HG02571 (cell line): Measurements from ENCODE around the gene C10orf143.

Experiments used
- ATAC-seq: cut with Tn5 transposase; IDR thresholded peaks from one replicate; pipeline ENCODE4 v1.9.1; 2021; ENCODE audit warnings: mild to moderate bottlenecking, moderate library complexity; ENCODE audit not compliant: unreplicated experiment

C10orf143 gene

GRCh38 chr10:130017631-130018022 is 93.0 kb downstream of the C10orf143 start:
- no peak for ATAC-seq

- ATAC-seq, result no peak
Observed at GRCh38 chr10:130016993-130017630, 93.5 kb downstream of the C10orf143 start.

GRCh38 chr10:130016095-130016494 is 94.5 kb downstream of the C10orf143 start:
- ATAC-seq, result no peak

DNA sequence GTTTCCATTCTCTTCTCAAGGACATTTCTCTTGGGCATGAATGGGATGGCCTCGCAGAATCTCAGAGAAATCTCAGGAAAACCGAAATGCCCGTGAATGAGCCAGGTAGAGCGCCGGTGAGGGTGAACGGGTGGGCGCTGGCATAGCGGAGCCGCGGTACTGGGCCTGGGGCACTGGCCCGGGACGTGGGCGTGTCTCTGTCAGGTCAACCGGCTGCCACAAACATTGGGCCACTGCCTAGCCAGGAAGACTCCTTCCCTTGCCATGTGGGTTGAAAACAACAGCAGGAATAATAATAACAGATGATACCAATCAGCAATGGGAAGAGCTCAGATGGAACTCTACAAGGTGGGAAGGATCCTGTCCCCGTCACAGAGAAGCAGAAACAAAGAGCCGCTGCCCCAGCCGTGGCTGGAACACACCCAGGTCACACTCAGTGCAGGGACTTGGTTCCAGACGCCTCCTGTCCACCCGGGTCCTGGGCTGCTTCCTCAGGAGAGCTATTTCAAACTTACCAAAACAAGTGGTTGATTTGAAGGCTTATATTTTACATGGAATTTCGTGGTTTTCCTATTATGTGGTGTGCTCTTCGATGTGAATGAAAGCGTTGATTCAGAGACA is 95.4 kb downstream of the C10orf143 start:
- no peak for ATAC-seq

DNA sequence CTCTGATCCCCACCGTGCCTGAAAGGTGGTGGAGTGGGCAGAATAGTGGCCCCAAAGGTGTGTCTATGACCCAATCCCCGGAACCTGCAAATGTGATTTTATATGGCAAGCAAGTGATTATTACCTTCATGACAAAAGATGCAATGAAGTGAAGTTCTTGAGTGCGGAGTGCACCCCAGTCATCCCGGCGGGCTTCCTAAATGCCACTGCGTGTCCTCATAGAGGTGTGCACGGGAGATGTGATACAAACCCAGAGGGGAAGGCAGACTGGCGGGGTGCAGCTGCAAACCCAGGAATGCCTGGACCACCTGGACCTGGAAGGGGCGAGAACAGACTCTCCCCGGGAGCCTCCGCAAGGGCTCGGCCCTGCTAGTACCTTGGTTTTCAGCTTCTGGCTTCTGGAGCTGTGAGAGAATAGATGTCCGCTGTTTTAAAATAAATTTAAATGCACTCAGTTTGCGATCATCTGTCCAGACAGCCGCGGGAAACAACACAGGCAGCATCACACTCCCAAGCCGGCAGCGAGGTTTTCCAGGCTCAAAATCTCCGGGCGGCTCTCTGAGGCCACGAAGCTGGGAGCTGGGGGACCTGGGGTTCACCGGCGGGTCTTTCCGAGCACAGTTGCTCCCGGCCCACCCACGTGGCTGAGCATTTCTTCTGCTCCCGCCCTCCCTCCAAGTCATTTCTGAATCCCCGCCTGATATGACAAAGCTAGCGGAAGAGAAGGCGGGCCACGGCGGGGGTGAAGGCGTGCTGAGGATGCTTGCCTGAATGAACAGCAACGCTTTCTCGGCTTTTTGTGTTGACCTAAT is 96.2 kb downstream of the C10orf143 start:
- no peak for ATAC-seq
